Measurements from ENCODE around the gene ENOX1.

ENOX1 gene

GRCh38 chr13:43448605-43449336 is 338.0 kb downstream of the ENOX1 start:
- Histone ChIP-seq H2AFZ (ENCODE audit: low read length) (no peak overlapping the region), H3K79me2 (ENCODE audit: insufficient read depth, low read length) (no peaks in the 10 kb centered on the region), H3K4me2 (ENCODE audit: low read length) (no peak overlapping the region), H3F3A (ENCODE audit: insufficient read depth, low read length) (no peaks in the 10 kb centered on the region), H4K20me1 (ENCODE audit: insufficient read depth, low read length) (no peaks in the 10 kb centered on the region), H3K27ac (ENCODE audit: low read depth, low read length, poor library complexity, severe bottlenecking) (no peak overlapping the region), H3K9me2 (ENCODE audit: low read depth, low read length) (no peaks in the 10 kb centered on the region), H3K4me1 (ENCODE audit: insufficient read depth, low read length, severe bottlenecking) (no peaks in the 10 kb centered on the region), H3K9me3 (ENCODE audit: low read length) (no peaks in the 10 kb centered on the region), H3K9ac (ENCODE audit: low read length) (no peak overlapping the region), H3K36me3 (ENCODE audit: insufficient read depth, low read length) (no peaks in the 10 kb centered on the region), H3K4me3 (ENCODE audit: low read depth, low read length, poor library complexity, severe bottlenecking) (no peak overlapping the region), H3K27me3 (ENCODE audit: insufficient read depth, low read length) (no peaks in the 10 kb centered on the region; the same call in 1 of the 2 replicates)
- TF ChIP-seq EZH2 (IDR thresholded peaks at IDR 0.05; ENCODE audit: borderline replicate concordance, low read length) = no peak
- no peak for TF ChIP-seq CTCF (IDR thresholded peaks at IDR 0.05; ENCODE audit: low read length)

- Histone ChIP-seq H3K27me3 (ENCODE audit: insufficient read depth, low read length) (no peaks in the 10 kb centered on the region; the same call in 1 of the 2 replicates), H3K4me2 (ENCODE audit: low read length) (no peak overlapping the region), H3K27ac (ENCODE audit: low read depth, low read length, poor library complexity, severe bottlenecking) (no peak overlapping the region), H3K4me3 (ENCODE audit: low read depth, low read length, poor library complexity, severe bottlenecking) (no peak overlapping the region), H3K9me2 (ENCODE audit: low read depth, low read length) (no peaks in the 10 kb centered on the region), H3K9me3 (ENCODE audit: low read length) (no peaks in the 10 kb centered on the region), H4K20me1 (ENCODE audit: insufficient read depth, low read length) (no peaks in the 10 kb centered on the region), H2AFZ (ENCODE audit: low read length) (no peak overlapping the region), H3F3A (ENCODE audit: insufficient read depth, low read length) (no peaks in the 10 kb centered on the region), H3K9ac (ENCODE audit: low read length) (no peak overlapping the region), H3K4me1 (ENCODE audit: insufficient read depth, low read length, severe bottlenecking) (no peaks in the 10 kb centered on the region), H3K79me2 (ENCODE audit: insufficient read depth, low read length) (no peaks in the 10 kb centered on the region), H3K36me3 (ENCODE audit: insufficient read depth, low read length) (no peaks in the 10 kb centered on the region)
- TF ChIP-seq EZH2 (IDR thresholded peaks at IDR 0.05; ENCODE audit: borderline replicate concordance, low read length) (no peak), CTCF (IDR thresholded peaks at IDR 0.05; ENCODE audit: low read length) (no peak)
Observed at GRCh38 chr13:43446126-43446525, 340.6 kb downstream of the ENOX1 start.

DNA sequence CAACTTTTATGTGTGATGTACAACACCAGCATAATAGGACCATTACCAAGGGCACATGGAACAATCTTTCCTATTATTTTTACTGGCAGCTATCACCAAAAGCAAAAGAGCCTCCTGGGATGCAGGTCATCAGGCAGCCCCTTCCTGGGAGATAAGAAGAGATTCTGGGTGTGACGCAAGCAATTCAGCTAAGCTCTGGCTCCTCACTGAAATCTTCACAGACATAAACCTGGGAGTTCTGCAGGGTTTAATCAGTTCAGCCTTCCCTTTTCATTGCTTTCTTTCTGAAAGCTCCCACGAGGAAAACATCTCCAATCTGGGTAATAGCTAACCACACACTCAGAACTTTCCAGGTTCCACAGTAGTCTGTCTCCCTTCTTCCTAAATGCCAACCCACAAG is 341.1 kb downstream of the ENOX1 start:
- H4K20me1 ChIP-seq (ENCODE audit: insufficient read depth, low read length) = no peaks in the 10 kb centered on the region
- H3K9me2 ChIP-seq (ENCODE audit: low read depth, low read length) = no peaks in the 10 kb centered on the region
- no peak overlapping the region for H3K27ac ChIP-seq (ENCODE audit: low read depth, low read length, poor library complexity, severe bottlenecking)
- H3K9ac ChIP-seq (ENCODE audit: low read length) = no peak overlapping the region
- no peaks in the 10 kb centered on the region for H3F3A ChIP-seq (ENCODE audit: insufficient read depth, low read length)
- no peaks in the 10 kb centered on the region for H3K4me1 ChIP-seq (ENCODE audit: insufficient read depth, low read length, severe bottlenecking)
- H3K9me3 ChIP-seq (ENCODE audit: low read length) = no peaks in the 10 kb centered on the region
- no peaks in the 10 kb centered on the region for H3K36me3 ChIP-seq (ENCODE audit: insufficient read depth, low read length)
- no peak for TF ChIP-seq EZH2 (IDR thresholded peaks at IDR 0.05; ENCODE audit: borderline replicate concordance, low read length)
- TF ChIP-seq CTCF (IDR thresholded peaks at IDR 0.05; ENCODE audit: low read length) = no peak
- no peaks in the 10 kb centered on the region for H3K79me2 ChIP-seq (ENCODE audit: insufficient read depth, low read length)
- no peaks in the 10 kb centered on the region; the same call in 1 of the 2 replicates for H3K27me3 ChIP-seq (ENCODE audit: insufficient read depth, low read length)
- no peak overlapping the region for H3K4me3 ChIP-seq (ENCODE audit: low read depth, low read length, poor library complexity, severe bottlenecking)
- no peak overlapping the region for H3K4me2 ChIP-seq (ENCODE audit: low read length)
- H2AFZ ChIP-seq (ENCODE audit: low read length) = no peak overlapping the region

Data from OCI-LY1 (cell line).